ENCODE results near the gene BANP.
"Not testable (repeated sequence)": the region's sequence is repeated elsewhere in the genome, so short reads cannot be mapped to it uniquely, and the experiment has no call there.

BANP gene

DNA sequence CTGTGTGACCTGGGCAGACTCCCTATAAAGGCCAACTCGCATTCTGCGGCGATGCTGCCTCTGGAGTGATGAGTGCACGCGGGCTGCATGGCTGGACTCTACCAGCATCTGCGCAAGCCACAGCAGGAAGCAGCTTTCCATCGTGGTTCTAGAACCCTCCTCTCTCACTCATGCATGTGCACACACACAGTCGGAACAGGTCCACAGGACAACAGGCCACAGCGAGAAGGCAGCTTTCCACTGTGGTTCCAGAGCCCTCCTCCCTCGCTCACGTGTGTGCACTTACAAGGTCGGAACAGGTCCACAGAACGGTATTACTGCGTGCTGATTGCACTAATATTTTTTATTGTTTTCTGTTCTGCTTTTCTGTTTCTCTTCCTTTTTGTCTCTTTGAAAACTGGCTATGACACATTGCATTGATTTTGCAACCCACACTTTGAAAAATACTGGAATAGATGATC lies 92.9 kb downstream of the BANP start:
- DNase-seq (ENCODE audit: low spot score); FAIRE-seq: not testable (repeated sequence)

DNA sequence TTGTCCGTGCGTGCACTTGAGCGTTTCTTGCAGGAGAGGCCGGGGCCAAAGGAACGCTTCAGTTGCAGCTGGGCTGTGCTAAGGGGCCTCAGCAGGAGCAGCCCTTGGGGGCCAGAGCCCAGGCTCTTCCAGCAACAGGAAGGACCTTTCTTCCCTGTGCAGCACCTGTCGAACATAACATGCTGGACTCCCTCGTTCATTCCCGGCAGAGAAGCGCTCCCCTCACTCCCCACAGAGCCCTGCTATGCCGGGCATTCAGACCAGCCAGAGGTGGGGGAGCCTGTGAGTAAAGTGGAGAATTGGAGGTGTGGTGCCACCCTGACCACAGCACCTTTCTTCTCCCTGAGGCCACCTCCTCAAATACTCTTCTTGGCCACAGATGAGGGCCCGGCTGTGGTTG lies 94.1 kb downstream of the BANP start:
- not testable (repeated sequence) for FAIRE-seq; DNase-seq (ENCODE audit: low spot score)

DNA sequence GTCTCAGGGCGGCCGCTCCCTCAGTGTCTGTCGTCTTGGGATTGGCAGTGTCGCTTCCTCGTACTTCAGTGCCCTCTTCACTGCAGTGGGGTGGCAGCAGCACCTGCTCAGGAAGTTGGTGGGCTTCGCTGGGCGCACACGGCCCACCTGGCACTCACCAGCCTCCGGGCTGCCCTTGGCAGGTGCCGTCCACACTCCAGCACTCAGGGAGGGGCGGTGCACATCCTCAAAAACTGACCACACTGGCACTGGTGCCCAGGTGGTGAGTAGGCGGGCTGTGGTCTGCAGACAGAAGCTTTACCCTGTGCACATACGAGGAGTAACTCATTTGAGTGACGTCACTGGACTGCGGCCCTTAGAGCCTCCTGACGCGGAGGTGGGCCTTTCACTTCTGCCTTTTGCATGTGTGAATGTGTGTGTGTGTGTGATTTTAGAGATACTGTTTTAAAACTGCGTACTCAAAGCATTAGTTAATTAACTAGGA lies 94.6 kb downstream of the BANP start:
- FAIRE-seq (no peak), DNase-seq (ENCODE audit: low spot score) (no peak)

DNA sequence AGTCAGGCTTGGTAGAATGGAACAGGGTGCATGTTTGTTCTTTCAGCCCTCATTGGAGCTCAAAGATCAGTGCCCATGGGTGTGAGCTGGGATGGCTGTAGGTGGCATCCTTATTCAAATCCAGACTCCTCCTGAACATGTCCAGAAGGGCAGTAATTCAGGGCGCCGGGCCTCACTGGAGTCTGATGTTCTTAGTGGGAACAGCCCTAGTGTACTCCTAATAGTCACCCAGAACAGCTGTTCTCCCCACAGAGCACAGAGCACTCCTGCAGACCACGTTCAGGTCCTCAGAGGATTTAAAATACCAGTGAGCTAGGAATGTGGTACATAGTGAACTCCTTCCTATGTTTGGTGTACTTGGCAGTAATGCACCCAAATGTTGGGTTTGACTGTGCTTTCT lies 96.2 kb downstream of the BANP start:
- no peak for FAIRE-seq
- DNase-seq (ENCODE audit: low spot score): no peak

DNA sequence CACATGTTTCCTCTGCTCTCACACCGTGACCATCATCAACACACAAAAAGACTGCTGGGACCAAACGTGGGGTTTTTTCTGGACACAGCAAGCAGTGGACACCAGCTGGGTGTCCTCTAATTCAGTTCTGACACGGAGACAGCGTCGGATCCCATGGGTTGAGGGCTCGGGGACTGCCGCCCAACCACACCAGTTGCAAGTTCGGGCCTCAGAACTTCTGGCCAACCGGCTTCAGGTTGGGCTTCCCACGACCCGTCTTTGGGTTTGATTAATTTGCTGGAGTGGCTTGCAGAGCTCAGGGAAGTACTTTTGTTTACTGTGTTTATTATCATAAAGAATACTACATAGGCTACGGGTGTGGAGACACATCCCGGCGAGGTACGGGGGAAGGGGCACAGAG lies 97.8 kb downstream of the BANP start:
- no peak for FAIRE-seq
- DNase-seq (ENCODE audit: low spot score): no peak

DNA sequence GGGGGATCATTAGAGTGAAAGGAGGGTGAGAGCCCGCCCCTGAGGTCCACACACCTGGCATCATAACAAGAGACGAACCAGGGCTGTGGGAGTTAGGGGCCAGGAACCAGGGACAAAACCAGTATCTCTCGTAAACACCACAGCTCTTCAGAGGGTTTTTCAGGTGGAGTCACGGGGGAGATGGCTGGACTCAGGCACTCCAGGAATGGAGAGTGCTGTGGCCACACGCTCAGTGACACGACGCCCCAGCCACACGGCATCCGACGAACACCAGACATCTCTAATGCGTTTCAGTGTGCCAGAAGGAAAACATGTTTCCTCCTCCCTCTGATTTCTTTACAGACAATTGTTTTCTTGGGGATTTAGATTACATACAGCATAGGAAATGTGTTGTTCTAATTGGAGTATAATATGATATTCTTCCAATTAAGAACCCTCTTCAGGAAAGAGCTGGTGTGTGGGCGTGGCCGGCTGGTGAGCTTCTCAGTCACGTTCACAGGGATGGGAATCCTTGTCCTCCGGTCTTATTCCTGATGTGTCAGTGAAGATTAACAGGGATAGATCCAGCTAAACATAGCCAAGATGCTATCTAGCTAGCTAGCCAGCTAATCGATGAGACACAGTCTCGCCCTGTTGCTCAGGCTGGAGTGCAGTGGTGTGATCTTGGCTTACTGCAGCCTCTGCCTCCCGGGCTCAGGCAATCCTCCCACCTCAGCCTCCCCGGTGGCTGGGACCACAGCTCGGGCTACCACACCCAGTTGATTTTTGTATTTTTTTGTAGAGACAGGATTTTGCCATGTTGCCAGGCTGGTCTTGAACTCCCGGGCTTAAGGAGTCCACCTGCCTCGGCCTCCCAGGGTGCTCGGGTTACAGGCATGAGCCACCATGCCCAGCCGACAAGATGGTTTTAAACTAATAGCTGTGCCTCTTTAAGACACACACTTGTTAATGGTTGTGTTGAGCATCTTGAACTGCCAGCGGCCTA lies 98.6 kb downstream of the BANP start:
- FAIRE-seq (no peak), DNase-seq (ENCODE audit: low spot score) (no peak)

DNA sequence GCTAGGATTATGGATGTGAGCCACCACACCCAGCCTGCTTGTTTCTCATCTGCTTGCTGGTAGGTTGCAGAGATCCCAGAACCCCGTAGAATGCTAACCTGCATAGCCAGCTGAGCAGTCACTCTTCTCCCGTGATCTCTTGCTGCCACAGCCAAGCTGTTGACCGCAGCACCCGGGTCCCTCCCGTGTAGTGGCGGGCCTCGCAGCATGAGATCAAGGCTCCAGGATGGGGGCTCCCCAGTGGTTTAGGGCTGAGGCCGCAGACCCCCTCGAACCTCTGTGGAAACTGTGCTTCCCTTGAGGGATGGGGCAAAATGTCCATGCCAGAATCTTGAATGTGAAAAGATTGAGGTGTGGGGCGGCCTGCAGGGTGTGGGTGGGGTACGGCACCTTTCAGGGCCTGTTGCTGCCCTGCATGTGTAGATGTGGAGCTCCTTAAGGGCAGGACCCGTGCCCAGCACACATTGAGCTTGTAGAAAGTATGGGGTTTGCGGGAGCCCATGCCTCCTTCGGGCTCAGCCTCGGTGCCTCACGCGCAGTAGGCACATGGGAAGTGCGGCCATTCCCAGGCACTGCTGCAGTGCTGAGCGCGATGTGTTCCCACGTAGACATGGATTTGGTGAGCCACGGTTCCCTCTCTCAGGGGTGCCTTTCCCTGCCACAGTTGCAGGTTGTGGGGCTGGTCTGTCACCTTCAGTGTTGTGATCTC lies 99.9 kb downstream of the BANP start:
- DNase-seq (ENCODE audit: low spot score): no peak
- FAIRE-seq: no peak

DNA sequence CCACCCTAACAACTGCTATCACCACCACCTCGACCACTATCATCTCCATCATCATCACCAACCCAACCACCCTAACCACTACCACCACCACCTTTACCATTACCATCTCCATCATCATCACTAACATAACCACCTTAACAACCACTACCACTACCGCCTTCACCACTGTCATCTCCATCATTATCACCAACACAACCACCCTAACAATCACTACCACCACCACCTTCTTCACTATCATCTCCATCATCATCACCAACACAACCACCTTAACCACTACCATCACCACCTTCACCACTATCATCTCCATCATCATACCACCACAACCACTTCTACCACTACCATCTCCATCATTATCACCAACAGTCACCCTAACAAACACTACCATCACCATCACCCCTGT lies 101.4 kb downstream of the BANP start:
- no peak for FAIRE-seq

DNA sequence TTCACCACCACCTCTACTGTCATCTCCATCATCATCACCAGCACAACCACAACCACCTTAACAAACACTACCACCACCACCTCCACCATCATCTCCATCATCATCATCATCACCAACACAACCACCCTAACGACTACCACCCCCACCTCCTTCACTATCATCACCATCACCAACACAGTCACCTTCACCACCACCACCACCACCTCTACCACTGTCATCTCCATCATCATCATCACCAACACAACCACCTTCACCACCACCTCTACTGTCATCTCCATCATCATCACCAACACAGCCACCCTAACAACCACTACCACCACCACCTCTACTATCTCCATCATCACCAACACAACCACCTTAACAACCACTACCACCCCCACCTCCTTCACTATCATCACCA lies 102.2 kb downstream of the BANP start:
- FAIRE-seq; DNase-seq (ENCODE audit: low spot score): not testable (repeated sequence)

More for the DNA sequence above, 101.4 kb downstream of the BANP start:
- no peak for DNase-seq (ENCODE audit: low spot score)

DNA sequence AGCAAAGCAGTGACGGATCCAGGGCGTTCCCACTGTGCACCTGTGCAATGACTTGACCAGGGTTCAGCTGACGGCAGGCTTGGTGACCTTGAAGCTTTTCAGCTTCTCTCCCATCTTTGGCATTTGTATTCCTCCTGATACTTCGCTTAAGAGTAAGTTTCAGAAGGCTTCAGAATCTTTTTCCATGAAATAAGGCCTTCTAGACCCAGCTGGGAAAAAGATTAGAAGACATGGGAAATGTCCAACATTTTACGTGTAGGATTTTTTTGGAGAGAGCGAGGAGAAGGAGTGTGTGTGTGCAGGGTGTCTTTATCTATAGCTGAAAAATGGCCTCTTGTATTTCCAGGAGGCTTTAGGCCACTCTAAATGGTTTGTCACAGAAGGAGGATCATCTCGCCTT lies 104.1 kb downstream of the BANP start:
- FAIRE-seq (no peak), DNase-seq (ENCODE audit: low spot score) (no peak)

DNA sequence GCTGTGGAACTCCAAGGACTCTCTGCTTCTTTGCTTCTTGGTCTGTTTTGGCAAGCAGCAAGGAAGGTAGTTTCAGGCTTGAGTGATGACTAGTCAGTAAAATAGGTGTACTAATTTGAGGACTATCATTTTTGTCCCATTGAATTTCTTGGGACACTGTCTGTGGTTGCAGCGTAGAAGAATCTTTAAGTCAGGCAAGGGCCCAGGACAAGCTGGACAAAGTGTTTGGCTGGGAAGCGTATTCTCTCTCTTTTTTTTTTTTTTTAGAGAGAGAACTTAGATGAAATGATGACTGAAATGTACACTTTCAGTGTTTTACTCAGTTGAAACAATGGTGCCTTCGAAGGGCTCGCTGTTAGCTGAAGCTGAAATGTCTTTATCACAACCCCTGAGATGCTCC lies 105.0 kb downstream of the BANP start:
- DNase-seq (ENCODE audit: low spot score): no peak
- no peak for FAIRE-seq

DNA sequence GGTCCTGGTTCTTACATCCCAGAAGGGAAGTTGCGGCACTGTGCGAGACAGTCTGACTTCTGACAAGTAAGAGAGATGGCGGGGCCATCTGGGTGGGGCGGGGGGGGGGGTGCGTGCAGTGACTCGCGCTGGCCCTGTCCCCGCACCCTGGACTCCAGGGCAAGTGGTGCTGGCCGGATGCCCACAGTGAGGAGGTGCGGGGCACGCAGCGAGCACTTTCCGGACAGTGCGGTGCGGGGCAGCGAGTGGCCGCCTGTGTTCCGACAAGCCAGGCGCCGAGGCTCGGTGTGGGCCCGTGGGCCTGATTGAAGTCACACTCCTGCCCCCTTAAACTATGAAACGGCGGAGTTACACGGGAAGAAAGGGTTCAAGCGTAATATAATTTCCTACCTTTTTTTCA lies 106.4 kb downstream of the BANP start:
- FAIRE-seq: no peak
- no peak for DNase-seq (ENCODE audit: low spot score)

DNA sequence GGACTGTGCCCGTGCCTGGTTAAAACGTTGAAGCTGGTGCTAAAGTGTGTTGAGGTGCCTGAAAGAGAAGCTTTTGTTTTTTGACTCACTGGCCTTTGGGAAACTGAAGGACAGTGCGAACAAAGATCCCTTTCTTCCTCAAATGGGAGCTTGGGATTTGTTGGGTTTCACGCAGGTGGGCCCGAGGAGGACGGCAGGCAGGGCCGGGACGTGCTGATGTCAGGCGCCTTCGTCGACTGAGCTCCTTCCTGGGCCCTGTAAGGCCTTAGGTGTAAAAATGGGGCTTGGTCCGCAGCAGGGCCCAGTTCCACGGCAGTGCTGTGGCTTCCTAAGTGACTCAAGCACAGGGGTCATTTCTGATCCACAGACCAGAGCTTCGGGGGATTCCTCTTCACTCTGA lies 106.9 kb downstream of the BANP start:
- DNase-seq (ENCODE audit: low spot score): no peak
- no peak for FAIRE-seq

DNA sequence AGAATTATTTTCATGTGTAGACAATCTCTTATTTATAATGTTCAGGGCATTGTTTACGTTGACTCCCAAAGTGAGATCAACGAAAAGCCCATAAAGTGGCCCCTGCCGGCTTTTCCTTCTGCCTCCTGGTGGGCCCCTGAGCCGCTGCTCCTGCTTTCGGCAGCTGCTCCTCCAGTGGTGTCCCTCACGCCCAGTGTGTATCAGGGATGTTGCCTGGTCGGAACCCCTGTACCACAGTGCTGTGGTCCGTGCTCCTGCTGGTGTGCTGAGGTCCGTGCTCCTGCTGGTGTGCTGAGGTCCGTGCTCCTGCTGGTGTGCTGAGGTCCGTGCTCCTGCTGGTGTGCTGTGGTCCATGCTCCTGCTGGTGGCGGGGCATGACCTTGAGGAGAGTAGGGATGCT lies 107.6 kb downstream of the BANP start:
- FAIRE-seq (no peak), DNase-seq (ENCODE audit: low spot score) (no peak)

DNA sequence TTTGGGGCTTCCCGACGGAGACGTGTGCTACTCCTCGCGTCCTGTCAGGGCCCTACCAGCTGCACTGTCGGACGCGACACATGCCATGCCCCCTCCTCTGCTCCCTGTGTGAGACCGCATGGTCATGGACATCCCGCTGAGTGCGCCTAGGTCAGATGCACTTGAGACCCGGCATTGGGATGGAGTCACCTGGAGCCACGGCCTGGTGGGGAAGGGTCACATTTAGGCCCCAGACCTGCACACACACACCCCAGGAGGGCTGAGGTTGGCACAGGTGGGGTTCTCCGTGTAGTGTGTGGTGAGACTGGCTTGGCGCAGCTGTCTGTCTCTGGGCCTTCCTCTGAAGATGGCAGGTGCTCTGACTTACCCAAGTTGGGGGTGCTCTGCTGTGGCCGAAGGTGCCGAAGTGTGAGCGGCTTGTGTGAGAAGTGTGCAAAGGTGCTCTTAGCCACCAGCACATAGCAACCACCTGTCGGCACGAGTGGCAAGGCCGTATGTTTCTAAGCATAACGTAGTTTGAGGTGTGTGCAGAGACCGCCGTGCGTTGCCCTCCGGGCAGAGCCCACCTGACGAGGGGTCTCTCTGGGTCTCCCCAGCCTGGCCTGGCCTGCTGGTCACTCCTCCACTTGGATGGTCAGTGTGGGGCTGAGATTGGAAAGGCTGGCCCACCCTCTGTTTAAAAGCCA lies 108.6 kb downstream of the BANP start:
- no peak for DNase-seq (ENCODE audit: low spot score)
- no peak for FAIRE-seq

DNA sequence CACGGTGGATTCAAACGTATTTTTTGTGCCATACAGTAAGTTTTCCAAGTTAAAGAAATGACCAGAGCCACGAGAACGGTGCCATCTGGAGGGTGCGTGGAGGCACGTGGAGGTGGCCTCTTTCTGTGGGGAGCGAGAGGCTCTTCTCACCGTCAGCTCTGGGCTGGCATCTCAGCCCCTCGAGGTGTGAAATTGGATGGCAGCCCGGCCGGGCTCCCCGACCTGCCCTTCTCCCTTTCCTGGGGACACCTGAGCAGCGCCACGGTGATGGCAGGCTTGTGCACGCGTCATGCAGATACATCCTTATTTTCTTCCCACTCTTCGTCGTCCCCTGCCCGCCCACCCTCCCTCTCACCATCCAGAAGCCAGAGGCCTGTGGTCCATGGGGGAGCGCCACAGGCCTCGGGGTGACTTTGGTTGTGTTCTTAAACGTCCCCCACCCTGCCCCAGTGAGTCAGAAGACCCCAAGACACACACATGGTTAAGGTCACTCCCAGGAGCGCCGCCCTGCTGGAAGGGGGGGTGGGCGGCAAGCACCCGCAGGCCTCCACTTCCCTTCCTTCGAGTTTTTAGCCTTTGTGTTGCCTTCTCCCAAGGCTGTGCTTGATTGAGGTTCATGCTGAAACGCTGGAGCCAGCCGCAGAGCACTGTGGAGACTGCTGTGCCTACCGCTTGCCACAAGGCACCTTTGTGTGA lies 109.4 kb downstream of the BANP start:
- DNase-seq (ENCODE audit: low spot score) (no peak), FAIRE-seq (no peak)

DNA sequence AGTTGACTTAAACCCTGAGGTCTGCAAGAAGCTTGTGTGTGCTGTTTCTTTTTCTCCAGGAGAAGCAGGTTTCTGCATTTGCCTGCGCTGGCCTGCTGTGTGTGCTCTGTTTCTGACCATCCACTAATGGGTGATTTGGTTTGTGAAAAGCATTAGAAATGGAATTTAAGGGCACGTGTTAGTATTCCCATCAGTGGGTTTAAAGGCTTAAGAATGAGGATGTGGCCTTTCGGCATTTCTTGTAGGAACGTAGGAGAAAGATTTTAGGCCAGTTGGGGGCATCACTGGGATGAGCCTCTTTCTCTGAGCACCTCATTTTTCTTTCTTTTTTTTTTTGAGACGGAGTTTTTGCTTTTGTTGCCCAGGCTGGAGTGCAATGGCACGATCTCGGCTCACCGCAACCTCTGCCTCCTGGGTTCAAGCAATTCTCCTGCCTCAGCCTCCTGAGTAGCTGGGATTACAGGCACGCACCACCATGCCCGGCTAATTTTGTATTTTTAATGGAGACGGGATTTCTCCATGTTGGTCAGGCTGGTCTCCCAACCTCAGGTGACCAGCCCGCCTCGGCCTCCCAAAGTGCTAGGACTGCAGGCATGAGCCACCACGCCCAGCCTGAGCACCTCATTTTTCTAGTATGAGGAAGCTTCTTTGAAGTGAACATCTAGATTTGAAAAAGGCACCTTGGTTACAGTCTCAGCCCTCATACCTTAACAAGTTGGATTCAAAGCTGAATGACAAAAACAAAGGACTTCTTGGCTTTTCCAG lies 110.3 kb downstream of the BANP start:
- DNase-seq (ENCODE audit: low spot score): no peak
- FAIRE-seq: no peak

DNA sequence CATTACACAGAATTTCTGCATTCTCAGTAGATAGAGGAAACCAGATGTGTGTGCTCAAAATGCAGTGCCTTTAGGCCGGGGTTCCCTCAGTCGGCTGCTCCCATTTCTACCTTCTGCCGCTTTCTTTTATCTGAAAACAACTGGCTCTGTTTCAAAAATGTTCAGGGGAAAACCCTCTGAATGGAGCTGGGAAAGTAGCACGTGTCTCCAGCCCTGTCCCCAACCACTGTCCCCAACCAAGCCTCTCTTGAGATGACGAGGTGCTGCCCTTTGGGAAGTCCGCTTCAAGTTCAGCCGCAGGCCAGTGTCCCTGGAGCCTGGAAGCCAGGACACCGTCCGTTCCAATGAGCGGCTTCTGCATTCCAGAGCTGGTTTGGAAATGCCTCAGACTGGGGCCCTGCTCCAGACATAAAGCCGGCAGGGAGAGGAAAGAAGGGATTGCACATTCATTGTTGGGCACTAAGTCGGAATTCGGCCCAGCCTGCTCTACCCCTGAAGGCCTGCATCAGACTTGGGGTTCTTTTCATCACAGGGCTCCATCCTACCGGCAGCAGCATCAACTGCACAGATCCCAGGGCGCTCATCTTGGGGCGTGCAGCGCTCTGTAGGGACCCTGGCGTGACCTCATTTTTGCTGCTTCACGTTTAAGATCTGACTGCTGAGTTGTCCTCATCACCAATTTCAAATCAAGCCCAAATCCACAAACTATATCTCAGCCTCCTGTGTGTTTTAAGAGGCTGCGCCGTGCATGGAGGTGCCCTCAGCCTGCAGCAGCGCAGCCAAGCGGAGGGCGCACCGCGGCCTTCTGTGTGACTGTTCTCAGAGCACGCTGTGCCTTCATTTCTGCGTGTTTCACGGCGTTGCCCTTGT lies 111.3 kb downstream of the BANP start:
- DNase-seq (ENCODE audit: low spot score) (no peak), FAIRE-seq (no peak)

DNA sequence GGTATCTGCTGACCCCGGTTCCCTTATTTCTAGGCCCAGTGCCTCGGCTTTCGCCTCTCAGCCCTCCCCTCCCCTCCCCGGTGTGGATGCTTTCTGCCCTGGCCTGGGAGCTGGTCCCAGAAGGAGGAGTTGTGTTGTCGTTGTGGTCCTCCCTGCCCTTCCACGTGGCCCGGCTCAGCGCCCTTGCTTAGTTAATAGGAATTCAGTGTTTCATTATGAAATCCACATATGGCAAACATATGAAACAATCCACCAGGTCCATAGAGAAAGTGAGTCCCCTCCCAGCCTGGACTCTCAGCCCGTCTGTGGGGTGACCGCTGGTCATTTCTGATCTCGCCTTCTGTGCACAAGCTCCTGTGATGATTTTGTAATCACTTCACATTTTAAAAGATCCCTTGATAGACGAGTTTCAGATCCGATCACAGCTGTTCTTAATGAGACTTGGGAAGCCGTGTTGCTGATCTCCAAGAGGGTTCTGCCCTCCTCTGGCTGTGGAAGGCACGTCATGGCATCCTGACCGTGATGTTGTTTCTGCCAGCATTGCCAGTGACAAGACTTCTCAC lies 112.1 kb downstream of the BANP start:
- FAIRE-seq: no peak
- no peak for DNase-seq (ENCODE audit: low spot score)
